HCT116 (cell line): ENCODE results near the gene RMP24.

Experiments used
- ATAC-seq: fragments of 200-7000 bp; cut with Tn5 transposase; 2 replicates; pipeline ENCODE4 v1.9.1; 2020; ENCODE audit warnings: mild to moderate bottlenecking, moderate library complexity
- BruUV-seq: library from RNA; stranded (reverse); fragments of 400-500 nt; replicated peaks from 2 replicates; lab custom pipeline; 2021; lab: Mats Ljungman, UMichigan
- CTCF ChIA-PET: fragments of 300-600 bp; sonication (Branson Sonifier 250); formaldehyde crosslinking; loops from one replicate; lab custom pipeline; 2021; ENCODE audit warnings: antibody characterized with exemption; lab: Charles Lee
- POLR2A ChIA-PET: fragments of 300-600, 350-600 bp; sonication (Branson Sonifier 250); formaldehyde crosslinking; loops from one replicate; lab custom pipeline; 2021; ENCODE audit warnings: antibody characterized with exemption; lab: Charles Lee
- RAD21 ChIA-PET, 2 experiments: fragments of 300-600 bp; sonication (Branson Sonifier 250); formaldehyde crosslinking; loops; one replicate each; lab custom pipeline; 2023; ENCODE audit warnings: low total read pairs in 2 of 2; ENCODE audit not compliant: uncharacterized antibody in 2 of 2, unreplicated experiment in 2 of 2, low non-redundant PET in 1 of 2; lab: Charles Lee
- DNase-seq: peaks from one replicate; pipeline ENCODE4 v3.0.0-alpha.2; 2010; ENCODE audit warnings: low read depth, low spot score
- H2AFZ ChIP-seq: fragments of 200-600 bp; shearing (Covaris generic), sonication (generic); 2 replicates; pipeline ENCODE4 v1.6.1; 2017; ENCODE audit warnings: low read depth, mixed run types, mixed read lengths, antibody characterized with exemption, low read length; ENCODE audit not compliant: poor library complexity, severe bottlenecking
- H3K27ac ChIP-seq: 2 replicates; pipeline ENCODE4 v1.5.1; 2012; ENCODE audit warnings: low read depth, low read length
- H3K27me3 ChIP-seq: fragments of 200-600 bp; sonication (generic); 2 replicates; pipeline ENCODE4 v1.6.1; 2016; ENCODE audit warnings: mixed run types, low read length, mixed read lengths; ENCODE audit not compliant: insufficient read depth
- H3K36me3 ChIP-seq, 2 experiments: fragments of 200-500 bp in 1 of 2; fragments of 200-600 bp in 1 of 2; sonication (Bioruptor generic) in 1 of 2; sonication (generic) in 1 of 2; 2 replicates each; pipeline versions ENCODE4 v1.5.1 to v1.6.1; 2014 to 2016; ENCODE audit warnings: low read length in 2 of 2, inconsistent platforms in 1 of 2, mixed read lengths in 1 of 2, mixed run types in 1 of 2; ENCODE audit not compliant: insufficient read depth in 2 of 2, control insufficient read depth in 1 of 2
- H3K4me1 ChIP-seq, 2 experiments: fragments of 200-600 bp in 1 of 2; sonication (generic) in 1 of 2; 2 replicates each; pipeline versions ENCODE4 v1.5.1 to v1.6.1; 2012 to 2017; ENCODE audit warnings: low read length in 2 of 2, inconsistent platforms in 1 of 2, mild to moderate bottlenecking in 1 of 2, mixed read lengths in 1 of 2, mixed run types in 1 of 2, moderate library complexity in 1 of 2; ENCODE audit not compliant: insufficient read depth in 2 of 2, control insufficient read depth in 1 of 2
- H3K4me2 ChIP-seq: fragments of 200-600 bp; sonication (generic); 2 replicates; pipeline ENCODE4 v1.6.1; 2017; ENCODE audit warnings: mixed run types, low read length, mixed read lengths
- H3K4me3 ChIP-seq, 2 experiments: fragments of 200-600 bp in 1 of 2; sonication (generic) in 1 of 2; replicated peaks in 1 of 2; 2 replicates each; pipeline ENCODE4 v1.5.1; 2011 to 2016; ENCODE audit warnings: low read length in 2 of 2, control low read depth in 1 of 2, low read depth in 1 of 2, mild to moderate bottlenecking in 1 of 2, mixed read lengths in 1 of 2, mixed run types in 1 of 2
- H3K79me2 ChIP-seq: fragments of 200-600 bp; sonication (generic); 2 replicates; pipeline ENCODE4 v1.6.1; 2017; ENCODE audit warnings: mild to moderate bottlenecking, mixed run types, low read length, moderate library complexity, mixed read lengths; ENCODE audit not compliant: insufficient read depth
- H3K9ac ChIP-seq: fragments of 200-600 bp; sonication (generic); 2 replicates; pipeline ENCODE4 v1.6.1; 2016; ENCODE audit warnings: low read length, mixed read lengths
- H3K9me2 ChIP-seq: fragments of 200-600 bp; sonication (generic), shearing (Covaris generic); 2 replicates; pipeline ENCODE4 v1.6.1; 2017; ENCODE audit warnings: mixed run types, mild to moderate bottlenecking, moderate library complexity; ENCODE audit not compliant: insufficient read depth
- H3K9me3 ChIP-seq, 2 experiments: fragments of 200-500 bp in 1 of 2; fragments of 200-600 bp in 1 of 2; sonication (Bioruptor generic) in 1 of 2; sonication (generic) in 1 of 2; 2 replicates each; pipeline ENCODE4 v1.6.1; 2014 to 2017; ENCODE audit warnings: low read length in 2 of 2, mixed read lengths in 2 of 2, inconsistent platforms in 1 of 2, low read depth in 1 of 2, mild to moderate bottlenecking in 1 of 2, mixed run types in 1 of 2, moderate library complexity in 1 of 2; ENCODE audit not compliant: control insufficient read depth in 1 of 2, insufficient read depth in 1 of 2
- H4K20me1 ChIP-seq: fragments of 200-600 bp; sonication (generic), shearing (Covaris generic); 2 replicates; pipeline ENCODE4 v1.6.1; 2017; ENCODE audit warnings: mixed run types, mild to moderate bottlenecking, moderate library complexity; ENCODE audit not compliant: insufficient read depth
- CBX3 ChIP-seq: IDR thresholded peaks from 2 replicates; pipeline ENCODE4 v1.6.1; 2012; ENCODE audit warnings: low read depth
- CEBPB ChIP-seq: IDR thresholded peaks from 2 replicates; pipeline ENCODE4 v1.6.1; 2012; ENCODE audit warnings: low read depth
- CTCF ChIP-seq, 3 experiments: fragments of 200-600 bp in 1 of 3; sonication (generic) in 1 of 3; IDR thresholded peaks in 2 of 3; conservative IDR thresholded peaks in 1 of 3; 2 replicates each; pipeline ENCODE4 v1.5.1; 2012 to 2017; ENCODE audit warnings: low read depth in 2 of 3, low read length in 2 of 3, antibody characterized with exemption in 1 of 3, borderline replicate concordance in 1 of 3, control low read depth in 1 of 3, mild to moderate bottlenecking in 1 of 3, mixed read lengths in 1 of 3, mixed run types in 1 of 3, moderate library complexity in 1 of 3; ENCODE audit not compliant: insufficient read depth in 1 of 3
- EGR1 ChIP-seq: IDR thresholded peaks from 2 replicates; pipeline ENCODE4 v1.6.1; 2012; ENCODE audit warnings: low read depth
- ELF1 ChIP-seq: IDR thresholded peaks from 2 replicates; pipeline ENCODE4 v1.6.1; 2012; ENCODE audit warnings: low read depth, borderline replicate concordance
- EZH2 ChIP-seq: fragments of 200-600 bp; sonication (generic); IDR thresholded peaks from 2 replicates; pipeline ENCODE4 v1.6.1; 2017; ENCODE audit warnings: antibody characterized with exemption, mixed run types
- FOSL1 ChIP-seq: IDR thresholded peaks from 2 replicates; pipeline ENCODE4 v1.6.1; 2012; ENCODE audit warnings: low read depth
- JUND ChIP-seq: IDR thresholded peaks from 2 replicates; pipeline ENCODE4 v1.6.1; 2012
- POLR2A ChIP-seq: IDR thresholded peaks from 2 replicates; pipeline ENCODE4 v1.7.0; 2011; ENCODE audit warnings: borderline replicate concordance; ENCODE audit not compliant: insufficient read depth, insufficient read length; ENCODE audit errors: extremely low read depth
- SIN3A ChIP-seq: IDR thresholded peaks from 2 replicates; pipeline ENCODE4 v1.6.1; 2012; ENCODE audit warnings: low read depth
- SP1 ChIP-seq: IDR thresholded peaks from 2 replicates; pipeline ENCODE4 v1.6.1; 2012; ENCODE audit warnings: low read depth
- SRF ChIP-seq: IDR thresholded peaks from 2 replicates; pipeline ENCODE4 v1.6.1; 2012; ENCODE audit warnings: low read depth
- TCF7L2 ChIP-seq: IDR thresholded peaks from 2 replicates; pipeline ENCODE4 v1.7.0; 2011; ENCODE audit warnings: borderline replicate concordance, inconsistent platforms; ENCODE audit not compliant: insufficient read depth, insufficient read length; ENCODE audit errors: extremely low read depth
- ZBTB33 ChIP-seq: IDR thresholded peaks from 2 replicates; pipeline ENCODE4 v1.6.1; 2011; ENCODE audit warnings: mild to moderate bottlenecking, low read length, moderate library complexity; ENCODE audit not compliant: insufficient replicate concordance; ENCODE audit errors: extremely low read depth
- ZFX ChIP-seq: fragments of 450-650 bp; IDR thresholded peaks from 2 replicates; pipeline ENCODE4 v1.6.1; 2017
- intact Hi-C: fragments of 100-400 bp; cut with micrococcal nuclease; formaldehyde crosslinking; loops from 2 replicates; pipeline ENCODE4 v1.10.0; 2022
- TF ChIP-seq, protein P1 (sequence below): IDR thresholded peaks from 2 replicates; pipeline ENCODE4 v1.6.1; 2012
- TF ChIP-seq, protein P2 (sequence below): IDR thresholded peaks from 2 replicates; pipeline ENCODE4 v1.6.1; 2012

The RMP24 gene

GRCh38 chr18:35927430-35927829 lies 45.0 kb upstream of the RMP24 start:
- H3K27me3 ChIP-seq: peaks cover 38% of the 10 kb centered on the region
- no peak overlapping the region for H2AFZ ChIP-seq
- CTCF ChIA-PET: interaction anchor here (1.0 to 1.4 kb wide), 2 partner anchors 14 to 23 kb away, joined by 3 read pairs; no protein-coding TSS in a partner anchor
- no peaks in the 10 kb centered on the region for H3K79me2 ChIP-seq
- H4K20me1 ChIP-seq: no peaks in the 10 kb centered on the region
- H3K4me1 ChIP-seq: no peaks in the 10 kb centered on the region
- RAD21 ChIA-PET: no interaction called here
- H3K9me2 ChIP-seq: no peaks in the 10 kb centered on the region
- H3K27ac ChIP-seq: no peak overlapping the region
- H3K9ac ChIP-seq: no peak overlapping the region
- no peaks in the 10 kb centered on the region for H3K36me3 ChIP-seq
- H3K4me2 ChIP-seq: no peak overlapping the region
- DNase-seq (no peak), ATAC-seq (no peak)
- no TSS peak for BruUV-seq
- TF ChIP-seq ZFX: no peak
- TF ChIP-seq EGR1: no peak
- TF ChIP-seq, protein P1, sequence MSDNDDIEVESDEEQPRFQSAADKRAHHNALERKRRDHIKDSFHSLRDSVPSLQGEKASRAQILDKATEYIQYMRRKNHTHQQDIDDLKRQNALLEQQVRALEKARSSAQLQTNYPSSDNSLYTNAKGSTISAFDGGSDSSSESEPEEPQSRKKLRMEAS: no peak
- no peak for TF ChIP-seq SRF
- TF ChIP-seq TCF7L2: no peak
- no peak for TF ChIP-seq EZH2
- TF ChIP-seq CEBPB: no peak
- TF ChIP-seq SIN3A: no peak
- TF ChIP-seq SP1: no peak
- TF ChIP-seq FOSL1: no peak
- H3K9me3 ChIP-seq: no peaks in the 10 kb centered on the region
- intact Hi-C loops: no loop called here
- H3K4me3 ChIP-seq: no peak overlapping the region
- POLR2A ChIA-PET: no interaction called here

DNA sequence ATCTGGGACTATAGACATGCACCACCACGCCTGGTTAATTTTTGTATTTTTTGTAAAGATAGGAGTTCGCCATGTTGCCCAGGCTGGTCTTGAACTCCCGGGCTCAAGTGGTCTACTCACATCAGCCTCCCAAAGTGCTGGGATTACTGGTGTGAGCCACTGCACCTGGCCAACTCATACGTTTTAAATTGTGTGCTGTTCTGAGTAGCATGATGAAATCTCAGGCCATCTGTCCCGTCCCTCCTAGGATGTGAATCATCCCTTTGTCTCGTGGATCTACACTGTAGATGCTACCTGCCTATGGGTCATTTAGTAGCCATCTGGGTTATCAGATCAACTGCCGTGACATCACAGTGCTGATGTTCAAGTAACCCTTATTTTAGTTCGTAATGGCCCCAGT lies 38.5 kb upstream of the RMP24 start:
- no TSS peak for BruUV-seq
- H3K4me1 ChIP-seq: no peaks in the 10 kb centered on the region
- H3K9me3 ChIP-seq: no peaks in the 10 kb centered on the region
- RAD21 ChIA-PET: no interaction called here
- no peak overlapping the region for H3K4me2 ChIP-seq
- H3K36me3 ChIP-seq: no peaks in the 10 kb centered on the region
- no peak overlapping the region for H3K9ac ChIP-seq
- H4K20me1 ChIP-seq: no peaks in the 10 kb centered on the region
- no peaks in the 10 kb centered on the region for H3K9me2 ChIP-seq
- no peak overlapping the region for H3K4me3 ChIP-seq
- intact Hi-C loops: no loop called here
- no peak overlapping the region for H3K27ac ChIP-seq
- no peaks in the 10 kb centered on the region for H3K79me2 ChIP-seq
- no peak overlapping the region for H2AFZ ChIP-seq
- CTCF ChIA-PET: no interaction called here
- ATAC-seq: no peak
- peak; percentile 64 for DNase-seq
- H3K27me3 ChIP-seq: no peaks in the 10 kb centered on the region
- POLR2A ChIA-PET: no interaction called here
- TF ChIP-seq CEBPB (peak; percentile 83), FOSL1 (peak; percentile 24; the same call in 1 of the 2 replicates), CBX3 (0 out of 2 replicates have a peak, but pooled peaks have one; percentile 66), SP1 (peak; percentile 48; the same call in 1 of the 2 replicates), JUND (0 out of 2 replicates have a peak, but pooled peaks have one; percentile 38), ELF1 (no peak), ZBTB33 (no peak), TCF7L2 (no peak), CTCF (IDR thresholded peaks at IDR 0.05 in 2 of 3, conservative IDR thresholded peaks at IDR 0.05 in 1 of 3; ENCODE audit: borderline replicate concordance in 1 of 3, insufficient read depth in 1 of 3, low read depth in 2 of 3, low read length in 2 of 3) (no peak), POLR2A (no peak)
- TF ChIP-seq, protein P2, sequence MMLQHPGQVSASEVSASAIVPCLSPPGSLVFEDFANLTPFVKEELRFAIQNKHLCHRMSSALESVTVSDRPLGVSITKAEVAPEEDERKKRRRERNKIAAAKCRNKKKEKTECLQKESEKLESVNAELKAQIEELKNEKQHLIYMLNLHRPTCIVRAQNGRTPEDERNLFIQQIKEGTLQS: peak; percentile 77
- TF ChIP-seq, protein P1: peak; percentile 48
